CD4-positive, alpha-beta T cell treated with Interleukin-1 beta for 1 hour (primary cell): Measurements from ENCODE around the gene KCNH5.

Experiments
- DNase-seq, 2 donors: peaks; one replicate each; pipeline ENCODE4 v3.0.0-alpha.2; 2020 to 2022

The KCNH5 gene

DNA sequence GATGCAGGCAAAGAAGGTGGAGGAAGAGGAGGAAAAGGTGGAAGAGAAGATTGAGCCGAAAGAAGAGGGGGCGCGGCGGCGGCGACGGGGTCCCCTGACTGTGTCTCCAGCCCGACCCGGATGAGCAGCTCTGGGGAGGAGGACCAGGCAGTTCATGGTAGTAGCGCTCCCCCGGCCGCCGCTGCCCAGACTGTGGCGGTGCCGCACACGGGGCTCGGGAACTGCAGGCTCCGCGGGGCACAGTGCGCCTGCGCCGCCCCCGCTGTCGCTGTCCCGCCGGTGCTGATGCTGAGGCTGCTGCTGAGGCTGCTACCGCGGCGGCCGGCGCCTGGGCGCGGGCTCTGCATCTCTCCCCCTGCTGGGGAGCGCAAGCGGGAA lies at the start of gene KCNH5:
Gene KCNH5, minus strand, starts transcription at position 225 of the 378 bp plus-strand sequence. CDS start 272 bp downstream, outside the sequence.
- DNase-seq = no peak

DNA sequence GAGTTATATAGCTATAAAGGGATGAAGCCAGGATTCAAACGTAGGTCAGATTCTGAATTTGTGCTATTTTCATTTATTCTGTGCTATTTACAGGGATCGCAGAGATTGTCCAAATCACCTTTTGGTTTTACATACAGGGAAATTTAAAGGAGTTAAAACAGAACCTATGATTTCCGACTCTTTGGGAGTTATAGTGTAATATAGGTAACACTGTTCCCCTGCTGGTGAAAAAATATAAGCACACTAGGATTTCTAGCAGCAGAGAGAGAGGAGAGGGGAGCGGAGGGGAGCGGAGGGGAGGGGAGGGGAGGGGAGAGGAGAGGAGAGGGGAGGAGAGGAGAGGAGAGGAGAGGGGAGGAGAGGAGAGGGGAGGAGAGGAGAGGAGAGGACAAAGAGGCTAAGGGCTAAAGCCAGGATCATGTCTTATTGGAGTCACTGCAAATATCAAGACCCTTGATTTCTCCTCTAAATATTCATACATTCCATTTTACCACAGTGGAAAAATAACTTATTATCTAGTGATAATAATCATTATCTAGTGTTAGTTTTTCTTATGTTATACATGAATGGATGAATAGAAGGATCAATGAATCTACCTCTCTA lies 46.2 kb upstream of the KCNH5 start:
- no peak for DNase-seq

GRCh38 chr14:63088865-63089264 lies 43.6 kb upstream of the KCNH5 start:
- DNase-seq = no peak

DNA sequence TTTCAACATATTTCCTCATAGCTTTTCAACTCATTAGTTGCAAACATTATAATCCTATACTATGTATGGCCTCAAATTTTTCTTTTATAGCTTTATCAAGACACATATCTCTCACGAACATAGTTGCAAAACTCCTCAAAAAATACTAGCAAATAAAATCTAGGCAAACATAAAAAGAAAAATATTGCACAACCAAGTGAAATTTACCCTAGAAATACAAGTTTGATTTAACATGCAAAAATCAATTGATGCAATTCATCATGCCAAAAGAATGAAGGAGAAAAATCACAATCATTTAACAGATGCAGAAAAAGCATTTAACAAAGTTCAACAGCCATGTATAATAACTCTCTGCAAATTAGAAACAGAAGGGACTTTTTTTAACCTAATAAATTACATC lies 33.3 kb upstream of the KCNH5 start:
- no peak for DNase-seq

DNA sequence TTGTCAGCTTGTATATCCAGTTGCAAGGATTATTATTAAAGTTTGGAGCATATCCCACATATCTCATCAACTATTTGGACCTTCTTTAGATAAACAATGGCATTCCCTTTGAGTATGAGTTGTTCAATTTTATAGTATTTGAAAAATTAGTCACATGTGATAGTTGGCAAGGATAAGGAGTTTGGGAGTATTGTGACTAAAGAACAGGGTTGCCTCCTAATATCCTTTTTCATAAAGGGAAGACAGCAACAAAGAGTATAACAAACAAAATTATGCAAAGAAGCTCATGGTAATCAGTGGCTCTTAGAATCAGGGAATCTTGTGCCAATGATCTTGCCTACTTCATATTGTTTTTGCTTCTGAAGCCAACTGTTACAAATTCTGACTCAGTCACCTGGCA lies 31.2 kb upstream of the KCNH5 start:
- DNase-seq = no peak

- DNase-seq = no peak
Observed at GRCh38 chr14:63055631-63056030, 10.4 kb upstream of the KCNH5 start.

- no peak for DNase-seq
Observed at GRCh38 chr14:63051992-63052391, 6.7 kb upstream of the KCNH5 start.

DNA sequence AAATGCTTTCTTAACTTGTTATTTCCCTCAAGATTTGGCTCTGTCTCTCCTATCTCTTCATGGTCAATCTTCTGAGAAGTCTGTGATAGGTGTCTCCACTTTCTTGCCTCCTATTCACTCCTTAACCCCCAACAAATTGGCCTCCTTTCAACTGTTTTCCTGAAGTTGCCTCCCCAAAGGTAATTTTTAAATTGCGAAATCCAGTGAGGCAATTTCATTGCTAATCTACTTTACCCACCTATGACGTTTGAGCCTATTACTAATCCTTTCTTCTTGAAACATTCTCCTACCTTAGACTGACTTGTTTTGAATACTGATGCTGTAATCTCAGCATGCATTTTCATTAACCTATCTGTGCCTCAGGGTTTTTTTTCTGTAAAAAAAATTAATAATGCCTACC lies 6.0 kb upstream of the KCNH5 start:
- no peak for DNase-seq

GRCh38 chr14:63050694-63051093 lies 5.4 kb upstream of the KCNH5 start:
- DNase-seq = no peak

GRCh38 chr14:63046339-63047268 lies 1.3 kb upstream of the KCNH5 start:
- no peak for DNase-seq

GRCh38 chr14:63045612-63046320 lies 508 bp upstream of the KCNH5 start:
- no peak for DNase-seq

- DNase-seq = no peak
Observed at GRCh38 chr14:63039866-63040265, 5.4 kb downstream of the KCNH5 start.

DNA sequence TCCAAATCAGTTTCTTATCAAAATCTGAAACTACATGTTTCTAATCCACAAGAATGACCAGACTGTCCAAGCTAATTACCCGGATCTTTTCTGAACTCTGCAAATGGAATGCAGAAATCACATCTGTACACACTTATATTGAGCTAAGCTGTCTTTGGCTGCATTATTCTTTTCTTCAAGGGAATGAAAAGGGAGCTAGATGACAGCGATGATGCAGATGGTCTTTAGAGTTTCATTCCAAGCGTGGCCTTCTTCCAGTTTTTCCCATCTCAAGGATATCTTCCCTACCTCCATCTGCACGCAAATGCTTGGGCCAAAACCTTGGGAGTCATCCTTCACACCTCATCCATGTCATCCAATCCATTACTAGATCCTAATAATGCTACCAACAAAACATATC lies 12.6 kb downstream of the KCNH5 start:
- no peak for DNase-seq

- DNase-seq = no peak
Observed at GRCh38 chr14:63032076-63032475, 13.2 kb downstream of the KCNH5 start.

DNA sequence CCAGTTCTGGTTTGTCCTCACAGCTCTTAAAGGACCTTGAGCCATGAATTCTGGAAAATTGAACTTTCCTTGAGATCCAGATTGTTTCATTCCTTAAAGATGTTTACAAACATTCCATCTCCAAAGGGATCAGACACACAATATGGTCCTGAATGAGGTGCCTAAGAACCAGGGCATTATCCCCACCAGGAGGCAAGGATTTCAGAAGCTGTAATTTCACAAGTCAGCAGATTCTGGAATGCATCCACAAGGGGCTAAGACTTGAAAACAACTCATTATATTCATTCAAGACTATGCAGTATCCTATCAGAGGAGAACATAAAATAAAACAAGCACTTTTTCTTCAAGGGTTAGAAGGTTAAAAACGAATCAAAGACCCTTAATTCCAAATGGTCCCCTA lies 15.1 kb downstream of the KCNH5 start:
- no peak for DNase-seq

DNA sequence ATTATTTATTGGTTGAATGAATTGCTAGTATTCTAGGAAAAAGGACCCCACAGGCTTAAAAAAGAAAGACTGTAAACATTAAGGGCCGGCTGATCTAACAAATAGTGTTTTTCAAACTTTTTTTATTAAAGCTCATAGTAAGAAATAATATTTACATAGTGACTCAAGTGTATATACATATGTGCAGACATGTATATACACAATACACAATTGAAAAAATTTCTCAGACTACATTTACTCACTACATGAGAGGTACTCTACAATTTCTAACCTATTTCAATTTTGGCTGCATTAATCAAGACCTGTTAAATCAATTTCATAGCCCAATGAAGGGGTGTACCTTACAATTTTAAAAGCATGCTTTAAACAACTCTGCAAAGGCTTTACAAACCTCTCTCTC lies 17.5 kb downstream of the KCNH5 start:
- DNase-seq = no peak

DNA sequence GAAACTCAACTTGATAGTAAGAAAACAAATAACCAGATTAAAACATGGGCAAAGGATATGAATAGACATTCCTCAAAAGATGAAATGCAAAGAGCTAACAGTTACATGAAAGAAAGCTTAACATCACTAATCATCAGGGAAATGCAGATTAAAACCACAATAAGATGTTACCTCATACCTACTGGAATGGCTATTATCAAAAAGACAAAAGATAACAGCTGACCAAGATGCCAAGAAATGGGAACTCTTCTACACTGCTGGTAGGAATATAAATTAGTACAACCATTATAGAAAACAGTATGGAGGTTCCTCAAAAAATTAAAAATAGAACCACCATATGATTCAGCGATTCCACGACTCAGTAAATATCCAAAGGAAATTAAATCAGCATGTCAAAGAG lies 18.8 kb downstream of the KCNH5 start:
- DNase-seq = no peak

DNA sequence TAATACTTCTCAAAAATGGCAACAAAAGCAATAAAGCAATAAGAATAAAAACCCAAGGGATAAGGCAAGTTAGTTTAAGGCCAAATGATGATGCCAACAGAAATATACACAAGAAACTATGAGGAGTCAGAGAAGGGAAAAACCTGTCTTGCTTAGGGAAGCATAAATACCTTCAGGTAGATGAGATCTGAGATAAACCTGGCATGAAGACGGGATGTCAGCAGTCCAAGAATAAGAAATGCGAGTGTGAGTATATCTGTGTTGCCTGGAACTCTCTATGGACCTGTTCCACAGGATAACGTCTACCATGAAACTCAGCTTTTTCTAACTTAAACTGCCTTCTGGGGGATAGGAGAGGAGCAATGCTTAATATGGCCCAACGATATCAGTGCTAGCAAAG lies 30.6 kb downstream of the KCNH5 start:
- DNase-seq = no peak

DNA sequence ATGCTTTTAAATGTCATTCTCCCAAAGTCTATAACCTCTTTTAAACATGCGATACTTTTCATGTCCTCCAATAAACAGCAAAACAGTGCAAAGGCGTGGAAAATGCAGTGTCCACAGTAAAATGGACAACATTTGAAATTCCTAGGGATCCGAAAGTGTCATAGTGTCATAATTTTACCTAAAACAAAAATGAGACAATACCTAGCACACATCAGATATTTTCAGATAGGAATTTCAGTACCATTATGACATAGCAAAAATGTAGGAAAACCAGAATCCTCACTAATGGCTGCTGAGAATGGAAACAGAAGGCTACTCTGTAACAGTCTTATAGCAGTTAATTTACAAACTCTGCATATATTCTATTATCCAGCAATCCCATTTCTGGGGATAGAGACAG lies 33.1 kb downstream of the KCNH5 start:
- no peak for DNase-seq

DNA sequence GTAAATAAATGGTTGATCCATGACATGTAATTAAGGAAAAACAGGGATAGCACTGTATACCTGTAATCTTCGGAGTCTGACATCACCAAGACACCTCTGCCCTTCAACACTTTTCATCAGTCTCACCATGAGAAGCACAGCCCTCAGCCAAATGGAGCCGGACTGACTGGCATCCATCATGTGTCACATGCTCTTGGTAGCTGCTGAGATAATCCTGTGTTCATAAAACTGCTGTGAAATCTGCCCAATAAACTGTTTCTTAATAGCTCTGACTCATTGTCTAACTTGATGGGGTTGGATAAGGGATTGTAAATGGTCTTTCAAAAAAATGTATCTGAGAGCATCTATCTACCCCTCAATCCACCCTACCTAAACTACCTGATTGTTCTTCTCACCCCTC lies 33.6 kb downstream of the KCNH5 start:
- no peak for DNase-seq

- DNase-seq = no peak
Observed at GRCh38 chr14:63009495-63009894, 35.8 kb downstream of the KCNH5 start.

DNA sequence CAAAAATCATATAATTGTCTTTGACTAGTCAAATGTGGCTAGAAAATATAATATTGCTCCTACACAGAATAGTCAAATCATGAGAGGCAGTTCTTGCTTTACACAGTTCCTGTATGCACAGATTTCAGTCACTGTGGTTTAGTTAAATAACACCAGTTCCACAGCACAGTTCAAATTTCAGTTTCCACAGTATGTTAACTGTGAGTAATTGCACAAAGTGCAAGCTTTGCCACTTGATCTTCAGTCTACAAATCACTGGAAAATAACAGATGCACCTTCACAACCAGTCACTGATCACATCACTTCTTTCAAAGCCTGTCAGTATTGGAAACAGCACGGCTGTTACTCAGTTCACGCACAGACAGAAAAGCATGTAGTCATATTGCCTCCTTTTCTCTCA lies 38.7 kb downstream of the KCNH5 start:
- no peak for DNase-seq

GRCh38 chr14:62994096-62994495 lies 51.2 kb downstream of the KCNH5 start:
- no peak for DNase-seq

DNA sequence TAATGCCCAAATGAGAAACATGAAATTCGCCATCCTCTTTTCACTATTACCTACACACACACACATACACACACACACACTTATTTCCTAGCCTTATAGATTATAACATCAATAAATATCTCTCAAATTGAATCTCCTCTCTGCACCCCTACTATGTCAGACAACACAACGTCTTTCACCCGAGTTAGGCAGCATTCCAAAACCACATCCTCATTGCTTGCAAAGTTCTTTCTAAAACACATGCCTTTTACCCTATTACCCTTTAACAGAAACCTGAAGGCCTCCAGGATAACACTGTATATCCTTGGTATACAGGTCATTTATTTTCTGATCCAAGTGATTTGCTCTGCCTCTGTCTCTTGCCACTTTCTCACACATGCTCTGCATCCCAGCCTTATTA lies 56.3 kb downstream of the KCNH5 start:
- no peak for DNase-seq
